ENCODE results near the gene SERPIND1.

Gene SERPIND1

DNA sequence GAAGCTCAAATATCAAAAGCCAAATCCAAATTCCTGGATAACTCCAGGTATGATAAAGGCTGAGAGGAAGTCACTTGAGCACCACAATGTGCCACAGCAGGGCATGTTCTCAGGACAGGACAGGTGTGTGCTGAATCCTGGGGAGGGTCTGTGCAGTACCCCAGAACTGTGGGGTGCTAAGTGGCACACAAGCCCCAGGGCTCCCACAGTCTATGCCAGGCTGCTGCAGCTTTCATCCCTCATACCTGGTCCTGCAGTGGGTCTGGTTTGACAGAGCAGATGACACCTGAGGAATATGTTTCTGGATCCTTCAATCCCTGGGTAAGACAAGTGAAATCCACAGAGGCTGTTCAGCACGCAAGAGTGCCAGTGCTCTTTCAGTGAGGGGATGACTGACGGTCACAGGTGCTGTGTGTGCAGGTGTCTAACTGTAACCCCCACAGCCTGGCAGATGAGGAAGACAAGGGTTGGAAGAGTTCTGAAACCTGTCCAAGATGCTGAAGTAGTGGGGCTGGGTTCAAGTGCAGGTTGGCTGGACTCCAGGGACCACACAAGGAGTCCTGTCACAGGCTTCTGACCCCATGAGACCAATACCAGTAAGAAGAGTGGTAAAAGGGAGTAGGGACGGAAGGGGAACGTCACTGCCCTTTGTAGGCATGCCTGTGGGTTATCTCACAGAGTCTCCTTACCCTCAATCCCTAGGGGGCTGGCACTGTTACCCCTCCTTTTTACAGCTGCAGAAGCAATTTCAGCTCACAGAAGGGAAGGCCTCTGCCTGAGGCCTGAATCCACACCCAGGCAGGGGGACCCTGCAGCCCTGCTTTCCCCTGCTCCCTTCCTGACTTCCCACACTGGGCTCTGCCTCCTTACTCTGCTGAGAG is 14.1 kb downstream of the SERPIND1 start:
- no peak for TF ChIP-seq CTCF (IDR thresholded peaks at IDR 0.05; ENCODE audit: low read depth, low read length)
- no peak overlapping the region for H3K4me3 ChIP-seq (replicated peaks in 1 of 2; ENCODE audit: low read depth in 2 of 2, low read length in 2 of 2)
- no peak for DNase-seq (ENCODE audit: low read depth in 2 of 2)

DNA sequence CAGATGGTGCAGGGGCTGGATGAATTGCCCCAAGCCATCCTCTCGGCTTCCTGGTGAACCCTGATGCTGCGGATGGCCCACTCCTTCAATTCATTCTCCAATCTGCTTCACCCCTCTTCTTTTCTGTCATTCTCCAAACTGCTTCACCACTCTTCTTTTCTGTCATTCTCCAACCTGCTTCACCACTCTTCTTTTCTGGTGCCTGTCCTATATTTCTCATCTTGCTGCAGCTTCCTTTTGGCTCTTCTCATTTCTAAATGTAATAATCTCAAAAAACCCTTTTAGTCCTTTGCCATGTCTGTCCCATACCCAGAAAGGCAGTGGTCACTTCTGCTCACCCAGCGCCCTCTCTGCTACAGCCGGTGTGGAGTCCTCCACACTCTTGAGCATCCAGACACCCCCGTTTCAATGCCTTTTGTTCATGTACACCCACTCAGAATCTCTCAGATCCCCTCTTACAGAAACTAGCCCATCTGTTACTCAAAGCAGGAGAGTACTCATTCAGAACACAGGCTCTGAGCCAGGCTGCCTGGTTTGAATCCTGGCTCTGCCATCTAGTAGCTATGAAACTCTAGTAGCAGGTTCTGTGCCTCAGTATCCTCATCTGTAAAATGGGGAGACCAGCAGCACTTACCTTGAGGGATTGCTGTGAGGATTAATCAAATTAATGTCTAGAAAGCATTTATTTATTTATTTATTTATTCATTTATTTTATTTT is 14.9 kb downstream of the SERPIND1 start:
- DNase-seq (ENCODE audit: low read depth in 2 of 2), result no peak
- H3K4me3 ChIP-seq (replicated peaks in 1 of 2; ENCODE audit: low read depth in 2 of 2, low read length in 2 of 2), result no peak overlapping the region
- no peak for TF ChIP-seq CTCF (IDR thresholded peaks at IDR 0.05; ENCODE audit: low read depth, low read length)

DNA sequence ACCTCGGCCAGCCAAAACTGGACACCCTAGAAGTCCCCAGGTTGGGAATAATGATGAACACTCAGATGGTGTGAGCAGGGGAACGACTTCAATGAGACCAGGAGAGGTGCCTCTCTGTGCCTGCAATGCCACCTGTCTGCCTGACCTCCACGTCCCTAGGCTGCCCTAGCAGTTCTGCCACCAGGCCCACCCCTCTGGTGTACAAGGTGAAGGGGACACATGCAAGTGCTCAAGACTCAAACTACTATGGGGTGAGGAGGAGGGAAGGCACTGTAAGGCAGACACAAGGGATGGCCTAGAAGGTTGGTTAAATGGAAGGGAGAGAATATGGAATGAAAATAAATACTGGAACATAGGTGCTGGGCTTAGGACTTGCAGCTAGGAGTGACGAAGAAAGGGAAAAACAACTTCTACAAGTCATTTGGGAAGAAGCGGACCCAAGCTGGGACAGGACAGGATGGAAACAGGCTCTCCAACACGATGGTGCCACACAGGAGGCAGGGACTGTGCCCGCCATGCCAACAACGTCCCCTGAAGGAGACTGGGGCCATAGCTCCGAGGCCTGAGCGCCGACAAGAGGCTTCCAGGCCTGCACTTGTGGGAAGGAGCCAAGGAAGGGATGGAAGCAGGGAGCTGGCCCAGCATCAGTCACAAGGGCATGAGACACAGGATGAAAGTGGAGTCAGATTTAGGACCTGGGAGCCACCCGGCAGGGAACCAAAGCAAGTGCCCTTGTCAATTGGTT is 18.5 kb downstream of the SERPIND1 start:
- no peak for TF ChIP-seq CTCF (IDR thresholded peaks at IDR 0.05; ENCODE audit: low read depth, low read length)
- DNase-seq (ENCODE audit: low read depth in 2 of 2), result no peak
- H3K4me3 ChIP-seq (replicated peaks in 1 of 2; ENCODE audit: low read depth in 2 of 2, low read length in 2 of 2), result no peak overlapping the region

GRCh38 chr22:20792966-20793728 is 19.2 kb downstream of the SERPIND1 start:
- no peak overlapping the region for H3K4me3 ChIP-seq (replicated peaks in 1 of 2; ENCODE audit: low read depth in 2 of 2, low read length in 2 of 2)
- TF ChIP-seq CTCF (IDR thresholded peaks at IDR 0.05; ENCODE audit: low read depth, low read length), result no peak
- DNase-seq (ENCODE audit: low read depth in 2 of 2), result peak in 1 of 2 donors; percentile 38

DNA sequence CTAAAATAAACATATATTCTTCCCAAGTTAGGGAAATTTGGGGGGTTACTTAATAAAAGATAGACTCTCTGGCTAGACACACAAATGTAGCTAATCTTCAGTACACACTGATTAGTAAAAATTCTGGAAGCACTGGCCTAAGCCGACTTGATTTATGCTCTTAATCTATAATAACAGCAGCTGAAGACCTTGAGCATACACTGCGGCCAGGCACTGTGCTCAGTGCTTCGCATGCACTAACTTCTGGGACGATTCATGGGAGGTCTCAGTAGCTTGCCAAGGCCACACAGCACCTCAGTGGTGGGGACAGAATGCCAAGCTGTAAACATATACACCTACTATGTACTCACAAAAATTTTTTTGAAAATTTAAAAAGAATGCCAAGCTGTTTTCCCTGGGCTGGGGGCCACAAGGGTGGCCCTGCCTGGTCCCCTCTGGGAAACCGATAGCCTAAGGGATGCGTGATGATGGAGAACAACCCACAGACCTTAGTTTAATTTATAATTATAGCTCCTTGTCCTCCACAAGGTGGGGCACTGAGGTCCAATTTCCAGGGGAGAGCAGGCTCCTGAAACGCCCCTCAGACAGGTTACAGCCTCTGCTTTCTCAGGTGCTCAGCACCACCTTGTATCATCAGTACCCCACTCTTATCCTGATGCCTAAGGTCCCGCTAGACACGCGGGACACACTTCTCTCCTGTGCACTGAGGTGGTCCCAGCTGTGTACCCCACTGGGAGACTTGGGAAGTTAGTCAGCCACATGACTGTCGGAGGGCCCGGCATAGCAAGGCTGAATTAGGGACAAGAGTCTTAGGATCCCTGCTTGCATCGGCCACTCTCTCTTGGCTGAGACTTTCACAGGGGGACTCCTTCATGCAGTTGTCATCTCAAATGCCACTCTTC is 20.1 kb downstream of the SERPIND1 start:
- no peak overlapping the region for H3K4me3 ChIP-seq (replicated peaks in 1 of 2; ENCODE audit: low read depth in 2 of 2, low read length in 2 of 2)
- no peak for TF ChIP-seq CTCF (IDR thresholded peaks at IDR 0.05; ENCODE audit: low read depth, low read length)
- no peak for DNase-seq (ENCODE audit: low read depth in 2 of 2)
